T1000 (cell line): ENCODE results near the gene ZDHHC11B.
"Not testable (repeated sequence)": the region's sequence is repeated elsewhere in the genome, so short reads cannot be mapped to it uniquely, and the experiment has no call there.

Experiments
- DNase-seq: peaks from one replicate; lab custom pipeline; 2025; ENCODE audit warnings: mixed read lengths; lab: John Stamatoyannopoulos, UW

ZDHHC11B gene

GRCh38 chr5:769485-770145 lies 14.9 kb downstream of the ZDHHC11B start:
- not testable (repeated sequence) for DNase-seq

GRCh38 chr5:766666-767431 lies 17.7 kb downstream of the ZDHHC11B start:
- no peak for DNase-seq

- no peak for DNase-seq
Observed at GRCh38 chr5:765948-766631, 18.4 kb downstream of the ZDHHC11B start.

GRCh38 chr5:763998-764781 lies 20.3 kb downstream of the ZDHHC11B start:
- no peak for DNase-seq

GRCh38 chr5:763397-763796 lies 21.1 kb downstream of the ZDHHC11B start:
- no peak for DNase-seq

GRCh38 chr5:762996-763395 lies 21.5 kb downstream of the ZDHHC11B start:
- not testable (repeated sequence) for DNase-seq

- DNase-seq, result no peak
Observed at GRCh38 chr5:761854-762710, 22.4 kb downstream of the ZDHHC11B start.

- DNase-seq, result no peak
Observed at GRCh38 chr5:761059-761771, 23.3 kb downstream of the ZDHHC11B start.

GRCh38 chr5:760363-761058 lies 24.0 kb downstream of the ZDHHC11B start:
- no peak for DNase-seq

GRCh38 chr5:759781-760362 lies 24.7 kb downstream of the ZDHHC11B start:
- DNase-seq, result no peak

GRCh38 chr5:759111-759751 lies 25.3 kb downstream of the ZDHHC11B start:
- no peak for DNase-seq

GRCh38 chr5:758698-759053 lies 25.9 kb downstream of the ZDHHC11B start:
- DNase-seq, result no peak

- DNase-seq, result no peak
Observed at GRCh38 chr5:757931-758697, 26.4 kb downstream of the ZDHHC11B start.

- no peak for DNase-seq
Observed at GRCh38 chr5:757346-757930, 27.1 kb downstream of the ZDHHC11B start.

- DNase-seq, result no peak
Observed at GRCh38 chr5:756865-757345, 27.6 kb downstream of the ZDHHC11B start.

- DNase-seq, result no peak
Observed at GRCh38 chr5:756171-756570, 28.4 kb downstream of the ZDHHC11B start.

GRCh38 chr5:754143-754632 lies 30.3 kb downstream of the ZDHHC11B start:
- not testable (repeated sequence) for DNase-seq
